Stimulated activated naive CD8-positive, alpha-beta T cell treated with anti-CD3 and anti-CD28 coated beads, Interleukin-15, Interleukin-2, amounts not matched to agents 100 U/mL and 50 U/mL, for 24 hours (primary cell): ENCODE measurements around the gene LIMCH1.
"Not testable (repeated sequence)": the region's sequence is repeated elsewhere in the genome, so short reads cannot be mapped to it uniquely, and the experiment has no call there.

Source experiments
- ATAC-seq: fragments of 150-1000 bp; cut with Tn5 transposase; one replicate; pipeline ENCODE4 v1.10.0; 2021
- DNase-seq: peaks from one replicate; pipeline ENCODE4 v3.0.0; 2021

LIMCH1 gene

GRCh38 chr4:41678086-41678816 lies 140.3 kb downstream of the LIMCH1 start:
- ATAC-seq (no peak), DNase-seq (no peak)

GRCh38 chr4:41678951-41679350 lies 141.0 kb downstream of the LIMCH1 start:
- DNase-seq (no peak), ATAC-seq (no peak)

GRCh38 chr4:41679991-41680390 lies 142.0 kb downstream of the LIMCH1 start:
- no peak for DNase-seq
- ATAC-seq: no peak

GRCh38 chr4:41681054-41681453 lies 143.1 kb downstream of the LIMCH1 start:
- ATAC-seq (no peak), DNase-seq (no peak)

GRCh38 chr4:41683326-41683725 lies 145.4 kb downstream of the LIMCH1 start:
- DNase-seq: no peak
- ATAC-seq: no peak

- DNase-seq (no peak), ATAC-seq (no peak)
These were observed 148.9 kb downstream of the LIMCH1 start for GRCh38 chr4:41686893-41687292.

- DNase-seq (no peak), ATAC-seq (no peak)
These were observed 150.0 kb downstream of the LIMCH1 start for GRCh38 chr4:41687971-41688370.

GRCh38 chr4:41692717-41693345 lies 154.9 kb downstream of the LIMCH1 start:
- peak; percentile 37 for DNase-seq
- peak; percentile 59 for ATAC-seq

- ATAC-seq: no peak
These were observed 155.7 kb downstream of the LIMCH1 start for GRCh38 chr4:41693629-41694028.

GRCh38 chr4:41696131-41696530 lies 158.2 kb downstream of the LIMCH1 start:
- DNase-seq: no peak
- ATAC-seq: no peak

More at GRCh38 chr4:41693629-41694028, 155.7 kb downstream of the LIMCH1 start:
- DNase-seq: no peak

- ATAC-seq (no peak), DNase-seq (no peak)
These were observed 158.8 kb downstream of the LIMCH1 start for GRCh38 chr4:41696763-41697162.

GRCh38 chr4:41701983-41702382 lies 164.0 kb downstream of the LIMCH1 start:
- no peak for DNase-seq
- no peak for ATAC-seq

GRCh38 chr4:41702770-41703169 lies 164.8 kb downstream of the LIMCH1 start:
- ATAC-seq (no peak), DNase-seq (no peak)

- ATAC-seq (no peak), DNase-seq (no peak)
These were observed 165.8 kb downstream of the LIMCH1 start for GRCh38 chr4:41703785-41704184.

- DNase-seq: no peak
- no peak for ATAC-seq
These were observed 172.0 kb downstream of the LIMCH1 start for GRCh38 chr4:41709844-41710481.

GRCh38 chr4:41711654-41712053 lies 173.7 kb downstream of the LIMCH1 start:
- ATAC-seq, DNase-seq: not testable (repeated sequence)

GRCh38 chr4:41712425-41712824 lies 174.5 kb downstream of the LIMCH1 start:
- no peak for ATAC-seq
- no peak for DNase-seq

GRCh38 chr4:41713768-41714167 lies 175.8 kb downstream of the LIMCH1 start:
- ATAC-seq (no peak), DNase-seq (no peak)

GRCh38 chr4:41714364-41715000 lies 176.5 kb downstream of the LIMCH1 start:
- no peak for DNase-seq
- ATAC-seq: no peak

GRCh38 chr4:41715155-41715554 lies 177.2 kb downstream of the LIMCH1 start:
- DNase-seq (no peak), ATAC-seq (no peak)

- DNase-seq (no peak), ATAC-seq (no peak)
These were observed 180.9 kb downstream of the LIMCH1 start for GRCh38 chr4:41718907-41719306.

GRCh38 chr4:41719417-41719816 lies 181.5 kb downstream of the LIMCH1 start:
- no peak for DNase-seq
- ATAC-seq: no peak

- DNase-seq: no peak
These were observed 184.2 kb downstream of the LIMCH1 start for GRCh38 chr4:41722181-41722580.

More at GRCh38 chr4:41722181-41722580, 184.2 kb downstream of the LIMCH1 start:
- no peak for ATAC-seq
